ENCODE measurements around the gene PIM3. TPM values are rescaled to one million over a fixed set of nuclear protein-coding genes. Genes with fewer than 3 reads are reported as not detected.
"Not testable (repeated sequence)": the region's sequence is repeated elsewhere in the genome, so short reads cannot be mapped to it uniquely, and the experiment has no call there.

The PIM3 gene
- total RNA-seq, 4 donors from 2014 or later: 66.2 to 142 (median 105) TPM

DNA sequence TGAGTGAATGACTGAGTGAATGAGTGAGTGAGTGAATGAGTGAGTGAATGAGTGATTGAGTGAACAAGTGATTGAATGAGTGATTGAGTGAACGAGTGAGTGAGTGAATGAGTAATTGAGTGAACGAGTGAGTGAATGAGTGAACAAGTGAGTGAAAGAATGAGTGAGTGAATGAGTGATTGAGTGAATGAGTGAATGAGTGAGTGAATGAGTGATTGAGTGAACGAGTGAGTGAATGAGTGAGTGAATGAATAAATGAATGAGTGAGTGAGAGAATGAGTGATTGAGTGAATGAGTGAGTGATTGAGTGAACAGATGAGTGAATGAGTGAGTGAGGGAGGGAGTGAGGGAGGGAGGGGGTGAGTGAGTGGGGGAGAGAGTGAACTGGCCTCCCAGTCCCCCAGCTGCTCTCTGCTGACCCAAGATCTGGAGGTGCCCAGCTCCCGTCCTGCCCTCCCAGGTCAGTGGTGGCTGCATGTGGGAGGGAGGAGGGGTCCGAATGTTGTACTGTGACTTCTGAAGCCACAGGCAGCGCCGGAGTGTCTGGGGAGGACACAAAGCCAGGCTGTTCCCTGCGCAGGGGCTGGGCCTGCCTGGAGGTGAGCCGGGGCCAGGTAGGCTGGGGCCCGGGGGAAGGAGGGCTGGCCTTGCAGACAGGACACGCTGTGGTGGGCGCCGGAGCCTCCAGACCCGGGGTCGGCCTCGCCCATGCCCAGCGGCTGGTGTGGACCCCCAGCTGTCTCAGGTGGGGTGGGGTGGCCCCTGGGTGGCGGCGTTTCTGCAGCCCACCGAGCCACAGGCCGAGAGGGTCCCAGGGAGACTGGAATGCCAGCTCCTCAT, 17.8 kb upstream of the PIM3 start:
- no peak overlapping the region for H3K27ac ChIP-seq
- TF ChIP-seq POLR2A (IDR thresholded peaks at IDR 0.05): no peak
- TF ChIP-seq, protein P1, sequence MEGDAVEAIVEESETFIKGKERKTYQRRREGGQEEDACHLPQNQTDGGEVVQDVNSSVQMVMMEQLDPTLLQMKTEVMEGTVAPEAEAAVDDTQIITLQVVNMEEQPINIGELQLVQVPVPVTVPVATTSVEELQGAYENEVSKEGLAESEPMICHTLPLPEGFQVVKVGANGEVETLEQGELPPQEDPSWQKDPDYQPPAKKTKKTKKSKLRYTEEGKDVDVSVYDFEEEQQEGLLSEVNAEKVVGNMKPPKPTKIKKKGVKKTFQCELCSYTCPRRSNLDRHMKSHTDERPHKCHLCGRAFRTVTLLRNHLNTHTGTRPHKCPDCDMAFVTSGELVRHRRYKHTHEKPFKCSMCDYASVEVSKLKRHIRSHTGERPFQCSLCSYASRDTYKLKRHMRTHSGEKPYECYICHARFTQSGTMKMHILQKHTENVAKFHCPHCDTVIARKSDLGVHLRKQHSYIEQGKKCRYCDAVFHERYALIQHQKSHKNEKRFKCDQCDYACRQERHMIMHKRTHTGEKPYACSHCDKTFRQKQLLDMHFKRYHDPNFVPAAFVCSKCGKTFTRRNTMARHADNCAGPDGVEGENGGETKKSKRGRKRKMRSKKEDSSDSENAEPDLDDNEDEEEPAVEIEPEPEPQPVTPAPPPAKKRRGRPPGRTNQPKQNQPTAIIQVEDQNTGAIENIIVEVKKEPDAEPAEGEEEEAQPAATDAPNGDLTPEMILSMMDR (IDR thresholded peaks at IDR 0.05): no peak
- H3K27me3 ChIP-seq: no peaks in the 10 kb centered on the region

DNA sequence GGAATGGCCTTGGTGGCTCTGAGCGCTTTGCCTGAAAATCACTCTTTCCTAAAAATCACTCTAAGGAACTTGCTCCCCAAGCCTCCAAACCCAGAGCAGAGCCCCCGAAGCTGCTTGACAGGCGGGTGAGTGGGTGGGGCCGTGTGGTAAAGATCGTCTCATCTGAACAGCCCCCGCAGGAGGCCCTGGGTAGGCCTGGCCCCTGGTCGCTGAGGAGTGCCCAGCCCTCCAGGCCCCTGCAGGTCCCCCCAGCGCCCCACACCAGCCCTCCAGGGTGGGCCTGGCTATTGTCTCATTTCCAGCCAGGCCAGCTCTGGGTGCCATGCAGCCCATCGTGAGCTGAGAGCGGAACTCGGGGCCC, 17.2 kb upstream of the PIM3 start:
- DNase-seq: no peak
- TF ChIP-seq POLR2A (IDR thresholded peaks at IDR 0.05): no peak
- TF ChIP-seq, protein P1 (IDR thresholded peaks at IDR 0.05): no peak
- peak overlapping the region in 1 of 4 donors; percentile 76 for H3K27ac ChIP-seq
- H3K27me3 ChIP-seq: no peaks in the 10 kb centered on the region
- H3K9me3 ChIP-seq: no peaks in the 10 kb centered on the region
- H3K36me3 ChIP-seq: no peaks in the 10 kb centered on the region
- peaks cover 0 to 24% (median 4%) of the 10 kb centered on the region in 4 donors for H3K4me1 ChIP-seq
- no peak overlapping the region for H3K4me3 ChIP-seq

More for the DNA sequence above, 17.8 kb upstream of the PIM3 start:
- no peaks in the 10 kb centered on the region for H3K9me3 ChIP-seq
- H3K4me1 ChIP-seq: peaks cover 0 to 21% (median 4%) of the 10 kb centered on the region in 4 donors
- H3K36me3 ChIP-seq: no peaks in the 10 kb centered on the region
- no peak overlapping the region for H3K4me3 ChIP-seq
- no peak for DNase-seq

DNA sequence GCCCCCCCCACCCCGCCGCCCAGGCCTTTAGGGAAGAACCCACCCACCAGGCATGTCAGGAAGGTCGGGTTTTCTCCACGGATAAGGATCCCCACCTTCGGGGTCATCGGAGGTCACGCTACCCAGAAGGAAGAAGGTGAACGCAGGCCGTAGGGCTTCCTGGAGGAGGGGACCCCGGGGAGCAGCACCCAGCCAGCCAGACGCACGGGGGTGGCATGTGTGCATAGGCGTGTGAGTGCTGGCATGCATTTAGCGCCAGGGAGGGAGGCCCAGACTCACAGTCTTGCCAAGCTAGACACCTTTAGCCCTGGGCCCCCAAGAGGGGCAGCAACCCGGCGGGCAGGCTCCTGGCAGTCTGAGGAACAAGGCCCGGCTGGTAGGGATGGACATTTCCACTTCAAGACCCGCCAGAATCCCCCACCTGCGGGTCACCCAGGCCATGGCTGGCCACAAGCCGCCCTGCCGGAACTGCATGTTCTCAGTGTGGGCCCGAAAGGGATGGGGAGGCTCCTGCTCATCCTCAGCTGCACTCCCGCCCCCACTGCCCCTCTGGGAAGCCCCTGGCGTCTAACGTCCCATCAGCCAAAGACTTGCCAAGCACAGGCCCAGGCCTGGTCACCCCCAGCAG, 16.7 kb upstream of the PIM3 start:
- Histone ChIP-seq H3K9me3 (no peaks in the 10 kb centered on the region), H3K27ac (peak overlapping the region in 2 of 4 donors; percentile 38 to 76), H3K4me3 (no peak overlapping the region), H3K27me3 (no peaks in the 10 kb centered on the region), H3K4me1 (peaks cover 0 to 24% (median 4%) of the 10 kb centered on the region in 4 donors), H3K36me3 (no peaks in the 10 kb centered on the region)
- no peak for TF ChIP-seq POLR2A (IDR thresholded peaks at IDR 0.05)
- TF ChIP-seq, protein P1 (IDR thresholded peaks at IDR 0.05): no peak
- DNase-seq: no peak

DNA sequence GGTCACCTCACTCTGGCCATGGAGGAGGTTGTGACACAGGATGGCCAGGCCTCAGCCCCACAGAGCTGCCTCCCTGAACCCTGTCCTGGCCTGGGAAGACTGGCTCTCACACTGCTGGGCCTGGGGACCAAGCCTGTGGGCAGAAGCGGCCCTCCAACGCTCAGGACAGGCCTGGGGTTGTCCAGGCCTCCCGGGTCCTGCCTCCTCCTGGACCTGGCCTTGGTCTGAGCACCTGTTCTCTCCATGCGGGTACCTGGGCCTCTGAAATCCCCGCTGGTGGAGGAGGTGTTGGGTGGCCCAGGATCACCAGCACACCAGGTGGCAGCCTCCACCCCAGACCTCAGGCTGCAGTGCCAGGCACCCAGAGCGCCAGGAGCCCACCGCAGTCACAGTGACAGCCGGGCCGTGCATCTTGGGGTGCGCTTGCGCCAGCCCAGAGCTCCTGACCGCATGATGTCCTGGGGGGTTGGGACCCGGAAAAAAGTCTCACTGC, 16.1 kb upstream of the PIM3 start:
- Histone ChIP-seq H3K36me3 (no peaks in the 10 kb centered on the region), H3K9me3 (no peaks in the 10 kb centered on the region), H3K27me3 (no peaks in the 10 kb centered on the region), H3K27ac (peak overlapping the region in 2 of 4 donors; percentile 38 to 76), H3K4me3 (no peak overlapping the region), H3K4me1 (peaks cover 0 to 24% (median 4%) of the 10 kb centered on the region in 4 donors)
- TF ChIP-seq, protein P1 (IDR thresholded peaks at IDR 0.05): peak in 1 of 6 experiments; percentile 3
- TF ChIP-seq POLR2A (IDR thresholded peaks at IDR 0.05): no peak
- DNase-seq: no peak

DNA sequence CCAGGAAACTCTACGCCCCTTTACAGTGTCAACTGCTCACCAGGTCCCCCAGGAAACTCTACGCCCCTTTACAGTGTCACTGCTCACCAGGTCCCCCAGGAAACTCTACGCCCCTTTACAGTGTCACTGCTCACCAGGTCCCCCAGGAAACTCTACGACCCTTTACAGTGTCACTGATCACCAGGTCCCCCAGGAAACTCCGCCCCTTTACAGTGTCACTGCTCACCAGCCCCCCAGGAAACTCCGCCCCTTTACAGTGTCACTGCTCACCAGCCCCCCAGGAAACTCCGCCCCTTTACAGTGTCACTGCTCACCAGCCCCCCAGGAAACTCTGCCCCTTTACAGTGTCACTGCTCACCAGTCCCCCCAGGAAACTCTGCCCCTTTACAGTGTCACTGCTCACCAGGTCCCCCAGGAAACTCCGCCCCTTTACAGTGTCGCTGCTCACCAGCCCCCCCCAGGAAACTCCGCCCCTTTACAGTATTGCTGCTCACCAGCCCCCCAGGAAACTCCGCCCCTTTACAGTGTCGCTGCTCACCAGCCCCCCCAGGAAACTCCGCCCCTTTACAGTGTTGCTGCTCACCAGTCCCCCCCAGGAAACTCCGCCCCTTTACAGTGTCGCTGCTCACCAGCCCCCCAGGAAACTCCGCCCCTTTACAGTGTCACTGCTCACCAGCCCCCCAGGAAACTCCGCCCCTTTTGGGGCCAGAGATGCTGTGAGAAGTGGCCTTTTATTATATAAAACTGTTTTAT, 15.4 kb upstream of the PIM3 start:
- Histone ChIP-seq H3K4me1 (peaks cover 0 to 32% (median 9%) of the 10 kb centered on the region in 4 donors), H3K27ac (peak overlapping the region in 2 of 4 donors; percentile 41 to 81)
- H3K27me3 ChIP-seq, H3K9me3 ChIP-seq, H3K4me3 ChIP-seq, DNase-seq, H3K36me3 ChIP-seq: not testable (repeated sequence)

Measured in Peyer's patch (tissue), 4 donors.